HFFc6 (cell line): ENCODE results near the gene CEP63. TPM values are rescaled to one million over a fixed set of nuclear protein-coding genes. Genes with fewer than 3 reads are reported as not detected.

Experiments used
- DNase-seq: peaks from one replicate; pipeline ENCODE4 v3.0.0-alpha.2; 2018
- H3K27ac Mint-ChIP-seq: 2 replicates; pipeline ENCODE4 v1.8.0; 2020; ENCODE audit warnings: mild to moderate bottlenecking, mixed read lengths
- H3K27me3 Mint-ChIP-seq: 2 replicates; pipeline ENCODE4 v1.8.0; 2021; ENCODE audit warnings: mild to moderate bottlenecking, moderate library complexity, mixed read lengths; ENCODE audit not compliant: insufficient read depth
- H3K36me3 Mint-ChIP-seq: 2 replicates; pipeline ENCODE4 v1.8.0; 2021; ENCODE audit warnings: low read depth, mixed read lengths
- H3K4me1 Mint-ChIP-seq: 2 replicates; pipeline ENCODE4 v1.8.0; 2020; ENCODE audit warnings: low read depth, mixed read lengths
- H3K4me3 Mint-ChIP-seq: 2 replicates; pipeline ENCODE4 v1.8.0; 2020; ENCODE audit warnings: mild to moderate bottlenecking, moderate library complexity, mixed read lengths
- H3K9me3 Mint-ChIP-seq: 2 replicates; pipeline ENCODE4 v1.8.0; 2020; ENCODE audit warnings: mild to moderate bottlenecking, mixed read lengths
- total RNA-seq, 6 experiments: library from RNA; stranded (reverse); fragmentation: NEBNext Ultra II Directional; extraction: Animal tissue kit (Norgen Biotek cat#: 25700); gene quantifications; 2 replicates in 1 of 6; 3 replicates in 5 of 6; pipeline ENCODE4 v1.2.3, GENCODE V29; 2021
- TF ChIP-seq, protein P1 (sequence below): fragments of 200-600 bp; sonication (generic); IDR thresholded peaks from 2 replicates; pipeline ENCODE4 v1.5.0; 2021; ENCODE audit warnings: antibody characterized with exemption, mild to moderate bottlenecking

Gene CEP63
- total RNA-seq, 6 experiments from 2014 or later = 17.3 to 23.3 (median 21.3) TPM

DNA sequence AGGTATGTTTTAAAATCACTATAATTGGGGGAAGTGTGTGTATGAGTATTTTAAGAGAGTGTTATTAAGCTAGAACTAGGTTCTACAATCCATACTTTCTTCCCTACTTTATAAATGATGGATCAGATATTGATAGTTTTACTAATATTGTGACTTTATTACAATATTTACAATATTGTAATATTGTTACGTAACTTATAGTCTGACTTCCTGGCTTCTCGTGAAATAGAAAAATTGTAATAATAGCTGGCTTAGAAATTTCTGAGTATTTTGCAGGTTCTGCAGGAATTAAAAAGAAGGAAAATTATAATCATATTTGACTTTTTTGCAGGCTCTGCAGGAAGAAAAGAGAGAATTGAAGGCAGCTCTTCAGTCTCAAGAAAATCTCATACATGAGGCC, 60.0 kb downstream of the CEP63 start:
- Mint-ChIP-seq H3K27me3 (no peaks in the 10 kb centered on the region; the same call in 1 of the 2 replicates), H3K27ac (no peak overlapping the region), H3K4me3 (no peak overlapping the region), H3K9me3 (no peaks in the 10 kb centered on the region), H3K4me1 (no peaks in the 10 kb centered on the region), H3K36me3 (peaks cover 27% of the 10 kb centered on the region)
- DNase-seq = no peak
- TF ChIP-seq, protein P1, sequence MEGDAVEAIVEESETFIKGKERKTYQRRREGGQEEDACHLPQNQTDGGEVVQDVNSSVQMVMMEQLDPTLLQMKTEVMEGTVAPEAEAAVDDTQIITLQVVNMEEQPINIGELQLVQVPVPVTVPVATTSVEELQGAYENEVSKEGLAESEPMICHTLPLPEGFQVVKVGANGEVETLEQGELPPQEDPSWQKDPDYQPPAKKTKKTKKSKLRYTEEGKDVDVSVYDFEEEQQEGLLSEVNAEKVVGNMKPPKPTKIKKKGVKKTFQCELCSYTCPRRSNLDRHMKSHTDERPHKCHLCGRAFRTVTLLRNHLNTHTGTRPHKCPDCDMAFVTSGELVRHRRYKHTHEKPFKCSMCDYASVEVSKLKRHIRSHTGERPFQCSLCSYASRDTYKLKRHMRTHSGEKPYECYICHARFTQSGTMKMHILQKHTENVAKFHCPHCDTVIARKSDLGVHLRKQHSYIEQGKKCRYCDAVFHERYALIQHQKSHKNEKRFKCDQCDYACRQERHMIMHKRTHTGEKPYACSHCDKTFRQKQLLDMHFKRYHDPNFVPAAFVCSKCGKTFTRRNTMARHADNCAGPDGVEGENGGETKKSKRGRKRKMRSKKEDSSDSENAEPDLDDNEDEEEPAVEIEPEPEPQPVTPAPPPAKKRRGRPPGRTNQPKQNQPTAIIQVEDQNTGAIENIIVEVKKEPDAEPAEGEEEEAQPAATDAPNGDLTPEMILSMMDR = no peak

DNA sequence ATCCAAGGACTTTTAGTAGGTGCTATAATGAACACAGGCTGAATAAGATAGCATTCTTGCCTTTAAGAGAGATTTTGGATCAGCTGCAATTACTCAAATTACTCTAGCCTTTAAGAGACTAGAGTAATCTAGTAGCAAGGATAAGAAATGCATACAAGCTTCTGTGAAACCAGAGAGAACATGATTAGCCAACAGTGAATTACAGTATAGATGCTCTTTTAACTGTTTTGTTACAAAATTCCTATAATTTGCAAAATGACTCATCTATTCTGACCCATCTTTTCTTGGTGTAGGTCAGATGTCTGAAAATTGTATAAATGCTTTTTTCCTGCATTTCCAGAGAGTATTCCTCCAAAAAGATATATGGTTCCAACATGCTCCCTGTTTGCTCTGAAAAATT, 66.9 kb downstream of the CEP63 start:
- Mint-ChIP-seq H3K27me3 (no peaks in the 10 kb centered on the region; the same call in 1 of the 2 replicates), H3K36me3 (peaks cover 27% of the 10 kb centered on the region), H3K4me3 (no peak overlapping the region), H3K9me3 (no peaks in the 10 kb centered on the region), H3K4me1 (no peaks in the 10 kb centered on the region), H3K27ac (no peak overlapping the region)
- TF ChIP-seq, protein P1 = no peak
- DNase-seq = no peak

DNA sequence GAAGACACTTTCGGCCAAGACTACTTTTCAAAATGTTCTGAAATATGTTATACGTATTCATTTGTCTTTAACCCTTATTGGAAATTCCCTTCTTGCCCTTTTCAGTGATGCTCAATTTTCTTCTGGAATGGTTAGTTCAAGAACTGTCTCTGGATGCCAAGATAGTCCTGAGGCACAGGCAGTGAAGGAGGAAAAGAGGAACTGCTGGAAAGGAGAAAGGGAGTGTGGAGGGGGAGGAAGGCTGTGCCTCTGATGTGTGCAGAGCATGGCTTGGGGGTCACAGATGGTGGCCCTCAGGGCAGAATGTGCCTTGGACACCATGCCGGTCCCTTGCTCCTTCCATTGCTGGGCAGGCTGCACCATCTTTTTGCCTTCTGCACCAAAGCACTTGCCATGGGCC, 73.7 kb downstream of the CEP63 start:
- Mint-ChIP-seq H3K4me1 (peaks cover 14% of the 10 kb centered on the region), H3K36me3 (peaks cover 14% of the 10 kb centered on the region), H3K27ac (no peak overlapping the region), H3K4me3 (no peak overlapping the region), H3K9me3 (no peaks in the 10 kb centered on the region), H3K27me3 (peaks cover 3% of the 10 kb centered on the region; the same call in 1 of the 2 replicates)
- no peak for DNase-seq
- TF ChIP-seq, protein P1 = no peak

DNA sequence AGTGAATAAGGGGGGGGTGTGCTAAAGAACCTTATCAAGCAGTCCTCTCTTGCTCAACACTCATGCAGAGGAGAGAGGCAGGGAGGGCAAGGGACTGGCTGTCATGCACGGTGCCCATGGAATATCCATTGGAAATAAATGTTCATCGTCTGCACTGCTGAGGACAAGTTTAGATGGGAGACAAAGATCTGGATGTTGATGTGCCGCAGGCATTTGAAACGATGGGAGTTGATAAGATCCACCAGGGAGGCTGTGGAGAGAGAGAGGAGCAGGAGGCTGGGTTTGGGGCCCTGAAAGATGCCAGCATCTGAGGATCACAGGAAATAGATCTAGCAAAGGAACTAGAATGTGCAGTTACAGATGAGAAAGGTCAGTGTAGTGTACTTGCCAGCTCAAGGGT, 76.2 kb downstream of the CEP63 start:
- TF ChIP-seq, protein P1 = no peak
- Mint-ChIP-seq H3K27me3 (peaks cover 3% of the 10 kb centered on the region; the same call in 1 of the 2 replicates), H3K4me3 (no peak overlapping the region), H3K36me3 (peaks cover 14% of the 10 kb centered on the region), H3K9me3 (no peaks in the 10 kb centered on the region), H3K27ac (no peak overlapping the region), H3K4me1 (peaks cover 18% of the 10 kb centered on the region)
- DNase-seq = no peak

DNA sequence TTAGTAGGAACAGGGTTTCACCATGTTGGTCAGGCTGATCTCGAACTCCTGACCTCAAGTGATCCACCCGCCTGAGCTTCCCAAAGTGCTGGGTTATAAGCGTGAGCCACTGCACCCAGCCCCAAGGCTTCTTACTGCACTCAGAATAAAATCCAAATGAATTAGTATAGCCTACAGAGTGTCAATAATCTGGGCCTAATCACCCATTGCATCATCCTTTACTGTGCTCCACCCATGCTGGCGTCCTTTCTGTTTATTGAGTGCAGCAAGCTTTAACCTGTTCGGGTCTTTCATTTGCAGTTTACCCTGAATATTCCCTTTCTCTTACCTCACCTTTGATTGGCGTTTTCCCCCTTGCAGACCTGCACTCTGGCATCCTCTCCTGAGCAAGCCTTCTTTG, 77.7 kb downstream of the CEP63 start:
- H3K9me3 Mint-ChIP-seq = peaks cover 3% of the 10 kb centered on the region
- H3K4me1 Mint-ChIP-seq = peaks cover 18% of the 10 kb centered on the region
- peaks cover 15% of the 10 kb centered on the region for H3K36me3 Mint-ChIP-seq
- H3K27ac Mint-ChIP-seq = no peak overlapping the region
- H3K4me3 Mint-ChIP-seq = no peak overlapping the region
- H3K27me3 Mint-ChIP-seq = peaks cover 3% of the 10 kb centered on the region; the same call in 1 of the 2 replicates
- no peak for DNase-seq
- TF ChIP-seq, protein P1 = no peak

DNA sequence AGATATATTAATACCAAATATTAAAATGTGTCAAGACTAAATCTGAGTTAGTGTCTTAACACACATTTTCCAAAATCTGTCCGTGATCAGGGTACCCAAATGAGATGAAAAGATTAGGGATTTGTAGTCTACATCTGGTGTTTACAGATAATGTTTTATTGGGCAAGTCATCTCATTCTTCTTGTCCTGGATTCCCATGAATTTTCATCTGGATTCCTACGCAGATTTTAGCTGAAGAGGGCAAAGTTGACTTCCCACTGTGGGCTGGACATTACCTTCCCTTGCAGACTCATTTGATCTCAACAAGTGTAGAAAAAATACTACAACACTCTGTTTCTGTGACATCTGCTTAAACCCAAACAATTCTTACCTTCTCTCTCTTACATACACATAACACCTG, 79.1 kb downstream of the CEP63 start:
- Mint-ChIP-seq H3K27ac (no peak overlapping the region), H3K4me1 (peaks cover 18% of the 10 kb centered on the region), H3K9me3 (peaks cover 15% of the 10 kb centered on the region), H3K27me3 (peaks cover 3% of the 10 kb centered on the region; the same call in 1 of the 2 replicates), H3K36me3 (peaks cover 25% of the 10 kb centered on the region), H3K4me3 (no peak overlapping the region)
- no peak for DNase-seq
- TF ChIP-seq, protein P1 = no peak
